Endothelial cell of umbilical vein (primary cell): Measurements from ENCODE around the gene VPS26C. TPM values are rescaled to one million over a fixed set of nuclear protein-coding genes. Genes with fewer than 3 reads are reported as not detected.

Experiments used
- BruUV-seq: library from RNA; stranded (reverse); fragments of 400-500 nt; replicated peaks from 2 replicates; lab custom pipeline; 2021; lab: Mats Ljungman, UMichigan
- CTCF ChIA-PET: fragments of 300-600, 350-600 bp; sonication (Branson Sonifier 250); formaldehyde crosslinking; loops from one replicate; lab custom pipeline; 2021; ENCODE audit warnings: antibody characterized with exemption, inconsistent platforms; lab: Charles Lee
- POLR2A ChIA-PET: fragments of 300-600, 350-600 bp; sonication (Branson Sonifier 250); formaldehyde crosslinking; loops from one replicate; lab custom pipeline; 2021; ENCODE audit warnings: antibody characterized with exemption, inconsistent platforms; lab: Charles Lee
- DNase-seq: peaks from one replicate; pipeline ENCODE4 v3.0.0-alpha.2; 2011; ENCODE audit warnings: low read depth, low spot score
- FAIRE-seq: peaks from 2 replicates; lab custom pipeline; 2011; peaks lifted over from hg19 to GRCh38; lab: Jason Lieb, UNC
- H2AFZ ChIP-seq: 2 replicates; pipeline ENCODE4 v1.6.0; 2012; ENCODE audit warnings: low read depth, low read length, control low read depth, inconsistent platforms
- H3K27ac ChIP-seq: 2 replicates; pipeline ENCODE4 v1.5.1; 2011; ENCODE audit warnings: low read depth, mild to moderate bottlenecking, control low read depth, low read length, moderate library complexity; ENCODE audit not compliant: insufficient read depth
- H3K27me3 ChIP-seq, 2 experiments: 2 replicates each; pipeline versions ENCODE4 v1.6.0 to v1.6.1; 2011; ENCODE audit warnings: low read length in 2 of 2, mixed read lengths in 1 of 2; ENCODE audit not compliant: control insufficient read depth in 2 of 2, insufficient read depth in 2 of 2
- H3K36me3 ChIP-seq, 2 experiments: 2 replicates in 1 of 2; 3 replicates in 1 of 2; pipeline ENCODE4 v1.5.1; 2011; ENCODE audit warnings: low read length in 2 of 2, mild to moderate bottlenecking in 1 of 2, moderate library complexity in 1 of 2; ENCODE audit not compliant: control insufficient read depth in 2 of 2, insufficient read depth in 2 of 2; ENCODE audit errors: extremely low read depth in 1 of 2
- H3K4me1 ChIP-seq: 3 replicates; pipeline ENCODE4 v1.5.1; 2011; ENCODE audit warnings: mild to moderate bottlenecking, low read length; ENCODE audit not compliant: control insufficient read depth, insufficient read depth; ENCODE audit errors: extremely low read depth
- H3K4me2 ChIP-seq: 2 replicates; pipeline ENCODE4 v1.6.1; 2011; ENCODE audit warnings: low read length, control low read depth, mixed read lengths; ENCODE audit not compliant: insufficient read depth
- H3K4me3 ChIP-seq, 3 experiments: fragments of 200-600 bp in 1 of 3; sonication (generic), shearing (Covaris generic) in 1 of 3; replicated peaks in 1 of 3; 2 replicates each; pipeline ENCODE4 v1.5.1; 2011 to 2016; ENCODE audit warnings: control low read depth in 3 of 3, low read length in 3 of 3, mild to moderate bottlenecking in 2 of 3, inconsistent platforms in 1 of 3, low read depth in 1 of 3, moderate library complexity in 1 of 3; ENCODE audit not compliant: insufficient read depth in 1 of 3
- H3K79me2 ChIP-seq: 2 replicates; pipeline ENCODE4 v1.6.0; 2012; ENCODE audit warnings: low read length, inconsistent platforms; ENCODE audit not compliant: control insufficient read depth, insufficient read depth
- H3K9ac ChIP-seq: replicated peaks from 2 replicates; pipeline ENCODE3; 2011; ENCODE audit warnings: low read length, control low read depth; ENCODE audit not compliant: insufficient read depth; ENCODE audit errors: extremely low read depth
- H3K9me1 ChIP-seq: replicated peaks from 3 replicates; pipeline ENCODE4 v1.6.0; 2011; ENCODE audit warnings: mild to moderate bottlenecking, low read length; ENCODE audit not compliant: control insufficient read depth, insufficient read depth; ENCODE audit errors: extremely low read depth
- H3K9me3 ChIP-seq: replicated peaks from 2 replicates; pipeline ENCODE4 v1.5.1; 2012; ENCODE audit warnings: low read length, inconsistent platforms; ENCODE audit not compliant: control insufficient read depth, insufficient read depth
- H4K20me1 ChIP-seq: replicated peaks from 2 replicates; pipeline ENCODE3; 2011; ENCODE audit warnings: mild to moderate bottlenecking, low read length; ENCODE audit not compliant: control insufficient read depth, insufficient read depth; ENCODE audit errors: extremely low read depth
- CTCF ChIP-seq, 2 donors: IDR thresholded peaks; 1 replicate in 1 of 2; 2 replicates in 1 of 2; pipeline ENCODE4 v1.5.1; 2011; ENCODE audit warnings: low read length in 2 of 2, mild to moderate bottlenecking in 2 of 2, moderate library complexity in 2 of 2, control low read depth in 1 of 2, inconsistent platforms in 1 of 2, low read depth in 1 of 2; ENCODE audit not compliant: insufficient read depth in 1 of 2; ENCODE audit errors: extremely low read depth in 1 of 2
- EZH2 ChIP-seq: IDR thresholded peaks from 2 replicates; pipeline ENCODE4 v1.6.1; 2012; ENCODE audit warnings: borderline replicate concordance, low read depth, mild to moderate bottlenecking, moderate library complexity, low read length, inconsistent platforms; ENCODE audit not compliant: severe bottlenecking
- FOS ChIP-seq: IDR thresholded peaks from 2 replicates; pipeline ENCODE4 v1.6.1; 2011; ENCODE audit warnings: mild to moderate bottlenecking, low read length, moderate library complexity, borderline replicate concordance; ENCODE audit not compliant: insufficient read depth
- GATA2 ChIP-seq: IDR thresholded peaks from 2 replicates; pipeline ENCODE4 v1.7.0; 2011; ENCODE audit warnings: low read depth, mild to moderate bottlenecking, moderate library complexity, mixed read lengths, low read length; ENCODE audit not compliant: insufficient read length, insufficient read depth
- JUN ChIP-seq: IDR thresholded peaks from 2 replicates; pipeline ENCODE4 v1.6.1; 2011; ENCODE audit warnings: borderline replicate concordance, low read depth; ENCODE audit not compliant: insufficient read length, insufficient read depth
- MAX ChIP-seq: IDR thresholded peaks from 2 replicates; pipeline ENCODE4 v1.6.1; 2011; ENCODE audit not compliant: insufficient read depth, insufficient read length
- MYC ChIP-seq: IDR thresholded peaks from one replicate; pipeline ENCODE4 v1.6.1; 2011; ENCODE audit warnings: mild to moderate bottlenecking, low read depth, low read length
- POLR2A ChIP-seq: IDR thresholded peaks from 2 replicates; pipeline ENCODE4 v1.6.1; 2012; ENCODE audit warnings: low read depth, mild to moderate bottlenecking, control low read depth, low read length
- POLR2AphosphoS5 ChIP-seq: IDR thresholded peaks from 2 replicates; pipeline ENCODE4 v1.6.1; 2012; ENCODE audit warnings: low read depth, mild to moderate bottlenecking, control low read depth, low read length, moderate library complexity; ENCODE audit not compliant: insufficient read depth
- dilution Hi-C: fragments of 300-500 bp; cut with MboI; formaldehyde crosslinking; loops from one replicate; pipeline ENCODE4 v1.15.0; 2019; ENCODE audit warnings: low sequenced_read_pairs; ENCODE audit not compliant: extremely low pct_ligation_motif_present
- intact Hi-C: fragments of 100-400 bp; cut with micrococcal nuclease; formaldehyde crosslinking; loops from one replicate; pipeline ENCODE4 v1.10.0; 2022
- polyA plus RNA-seq, 4 experiments: library from polyadenylated mRNA; depleted of rRNA in 3 of 4; stranded (reverse) in 3 of 4; unstranded in 1 of 4; fragments of >200 nt; gene quantifications; 2 replicates each; pipeline versions ENCODE4 v1.2.1 to v1.2.3, GENCODE V29; 2011 to 2012; ENCODE audit warnings: missing spikeins in 1 of 4
- total RNA-seq: library from RNA; stranded (reverse); gene quantifications from 2 replicates; pipeline ENCODE4 v1.2.3, GENCODE V29; 2021

Gene VPS26C
- total and polyA plus RNA-seq, 2 donors (not counting 3 experiments of a cell fraction or from before 2014, with no cell fraction given), result 35.2 to 53.7 TPM

GRCh38 chr21:37224861-37225839 is 42.0 kb downstream of the VPS26C start:
- no TSS peak for BruUV-seq
- POLR2A ChIA-PET, result no interaction called here
- Histone ChIP-seq H3K27me3 (no peaks in the 10 kb centered on the region), H2AFZ (no peak overlapping the region), H3K9ac (no peak overlapping the region), H3K36me3 (peaks cover 8 to 32% of the 10 kb centered on the region in 2 experiments), H3K4me2 (no peak overlapping the region), H3K4me3 (no peak overlapping the region), H3K79me2 (no peaks in the 10 kb centered on the region), H3K9me1 (no peaks in the 10 kb centered on the region), H3K9me3 (no peaks in the 10 kb centered on the region), H3K4me1 (peaks cover 3% of the 10 kb centered on the region), H4K20me1 (no peaks in the 10 kb centered on the region), H3K27ac (no peak overlapping the region)
- CTCF ChIA-PET, result no interaction called here
- dilution Hi-C loops (no loop called here), intact Hi-C loops (loop anchor here (10.0 kb wide), 1 partner anchor 780 kb away; no protein-coding TSS in a partner anchor)
- TF ChIP-seq EZH2 (no peak), POLR2AphosphoS5 (no peak), CTCF (IDR thresholded peaks at IDR 0.05; ENCODE audit: extremely low read depth in 1 of 2, insufficient read depth in 1 of 2, low read depth in 1 of 2, low read length in 2 of 2) (no peak), GATA2 (no peak), MYC (no peak), POLR2A (no peak), JUN (no peak), FOS (no peak), MAX (no peak)
- no peak for FAIRE-seq
- no peak for DNase-seq
